Measurements from ENCODE around the gene TRIM44. TPM values are rescaled to one million over a fixed set of nuclear protein-coding genes. Genes with fewer than 3 reads are reported as not detected.
"Not testable (repeated sequence)": the region's sequence is repeated elsewhere in the genome, so short reads cannot be mapped to it uniquely, and the experiment has no call there.

TRIM44 gene
- total RNA-seq, 4 donors from 2014 or later: 22.3 to 46.7 (median 39.5) TPM

DNA sequence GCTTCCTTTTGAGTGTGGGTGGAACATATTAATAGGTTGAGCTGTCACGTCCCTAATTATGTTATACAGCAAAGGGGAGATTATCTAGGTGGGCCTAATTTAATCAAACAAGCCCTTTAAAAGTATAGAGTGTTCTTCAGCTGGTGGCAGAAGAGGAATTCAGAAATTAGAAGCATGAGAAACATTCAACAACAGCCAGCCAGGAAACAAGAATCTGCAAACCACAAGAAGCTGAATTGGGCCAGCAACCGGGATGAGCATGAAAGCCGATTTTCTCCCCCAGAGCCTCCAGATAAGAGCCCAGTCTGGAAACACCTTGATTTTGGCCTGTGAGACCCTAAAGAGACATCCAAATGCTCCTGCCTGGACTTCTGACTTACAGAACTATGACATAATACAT, 175.5 kb downstream of the TRIM44 start:
- H3K9me3 ChIP-seq: peaks cover 0 to 3% (median 0%) of the 10 kb centered on the region in 4 donors
- no peaks in the 10 kb centered on the region for H3K36me3 ChIP-seq
- WGBS, 2 donors: 83 to 87% methylated on average over 3 of the region's 3 CpGs
- H3K27ac ChIP-seq: no peak overlapping the region
- H3K4me1 ChIP-seq: no peaks in the 10 kb centered on the region
- no peaks in the 10 kb centered on the region for H3K27me3 ChIP-seq
- no peak for DNase-seq (ENCODE audit: low spot score in 2 of 2)
- no peak overlapping the region for H3K4me3 ChIP-seq
- TF ChIP-seq CTCF (IDR thresholded peaks at IDR 0.05): no peak
- no peak for TF ChIP-seq POLR2A (IDR thresholded peaks at IDR 0.05)
- TF ChIP-seq EP300 (IDR thresholded peaks at IDR 0.05): no peak

- H3K36me3 ChIP-seq; DNase-seq (ENCODE audit: low spot score in 2 of 2); H3K4me3 ChIP-seq; H3K27ac ChIP-seq; H3K4me1 ChIP-seq; H3K27me3 ChIP-seq; H3K9me3 ChIP-seq: not testable (repeated sequence)
- WGBS, 2 donors: 92% methylated on average over 10 of the region's 10 CpGs
Measured at GRCh38 chr11:35838697-35839367, 176.3 kb downstream of the TRIM44 start.

DNA sequence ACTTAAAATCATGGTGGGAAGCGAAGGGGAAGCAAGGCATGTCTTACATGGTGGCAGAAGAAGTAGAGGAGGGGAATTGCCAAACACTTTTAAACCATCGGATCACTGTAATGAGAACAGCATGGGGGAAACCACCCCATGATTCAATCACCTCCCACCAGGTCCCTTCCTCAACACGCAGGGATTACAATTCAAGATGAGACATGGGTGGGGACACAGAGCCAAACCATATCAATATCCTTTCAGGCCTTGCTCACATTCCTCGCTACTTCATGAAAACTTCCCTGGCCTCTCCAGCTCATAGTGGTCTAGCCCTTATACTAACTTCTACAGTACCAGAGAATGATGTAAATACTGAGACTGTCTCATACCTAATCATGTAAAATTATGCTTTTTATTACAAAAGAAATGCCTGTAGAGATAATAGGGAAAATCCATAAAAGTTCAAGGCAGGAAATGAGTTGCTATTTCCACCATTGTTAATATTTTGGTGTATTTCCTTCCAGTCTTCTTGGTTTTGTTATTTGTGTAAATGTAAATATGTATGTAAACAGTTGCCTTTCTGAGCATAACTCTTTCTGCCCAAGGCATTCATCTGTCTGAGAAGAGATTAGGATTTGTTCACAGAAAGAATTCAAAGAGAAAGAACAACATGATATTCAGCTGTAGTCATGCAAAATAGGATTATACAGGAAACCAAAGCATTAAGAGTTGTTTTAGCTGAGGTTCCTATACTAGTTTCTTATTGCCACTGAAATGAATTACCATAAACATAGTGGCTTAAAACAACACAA, 177.0 kb downstream of the TRIM44 start:
- WGBS, 2 donors: 95 to 96% methylated on average over 4 of the region's 4 CpGs

GRCh38 chr11:35841733-35842132, 179.2 kb downstream of the TRIM44 start:
- DNase-seq (ENCODE audit: low spot score in 2 of 2): no peak
- no peaks in the 10 kb centered on the region for H3K27me3 ChIP-seq
- peaks cover 0 to 3% (median 0%) of the 10 kb centered on the region in 4 donors for H3K9me3 ChIP-seq
- H3K36me3 ChIP-seq: no peaks in the 10 kb centered on the region
- TF ChIP-seq EP300 (IDR thresholded peaks at IDR 0.05) (no peak), CTCF (IDR thresholded peaks at IDR 0.05) (no peak), POLR2A (IDR thresholded peaks at IDR 0.05) (no peak)
- WGBS, 2 donors: 87 to 99% methylated on average over 3 of the region's 3 CpGs
- H3K4me3 ChIP-seq: no peak overlapping the region
- H3K4me1 ChIP-seq: no peaks in the 10 kb centered on the region
- H3K27ac ChIP-seq: no peak overlapping the region

More for the DNA sequence above, 177.0 kb downstream of the TRIM44 start:
- Histone ChIP-seq H3K9me3 (peaks cover 0 to 3% (median 0%) of the 10 kb centered on the region in 4 donors), H3K4me1 (no peaks in the 10 kb centered on the region), H3K36me3 (no peaks in the 10 kb centered on the region), H3K27me3 (no peaks in the 10 kb centered on the region), H3K4me3 (no peak overlapping the region), H3K27ac (no peak overlapping the region)
- no peak for DNase-seq (ENCODE audit: low spot score in 2 of 2)
- TF ChIP-seq CTCF (IDR thresholded peaks at IDR 0.05) (no peak), EP300 (IDR thresholded peaks at IDR 0.05) (no peak), POLR2A (IDR thresholded peaks at IDR 0.05) (no peak)

DNA sequence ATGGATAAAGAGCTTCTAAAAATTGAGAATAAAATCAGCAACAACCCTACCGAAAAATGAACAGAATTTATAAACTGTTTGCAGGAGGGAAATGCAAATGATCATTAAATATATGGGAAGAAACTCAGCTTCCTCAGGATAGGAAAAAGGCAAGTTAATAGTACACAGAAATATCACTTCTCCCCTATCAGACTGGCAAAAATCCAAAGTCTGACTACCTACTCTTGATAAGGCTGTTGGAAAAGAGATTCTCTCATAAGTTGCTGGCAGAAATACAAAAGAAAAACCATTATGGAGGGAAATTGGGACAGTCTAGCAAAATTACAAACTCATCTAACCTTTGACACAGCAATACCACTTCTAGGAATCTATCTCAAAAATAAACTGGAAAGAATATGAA, 180.4 kb downstream of the TRIM44 start:
- TF ChIP-seq EP300 (IDR thresholded peaks at IDR 0.05) (no peak), POLR2A (IDR thresholded peaks at IDR 0.05) (no peak), CTCF (IDR thresholded peaks at IDR 0.05) (no peak)
- H3K4me1 ChIP-seq: no peaks in the 10 kb centered on the region
- 0% methylated on average over 1 of the region's 1 CpG for WGBS, 2 donors
- no peak overlapping the region for H3K27ac ChIP-seq
- H3K4me3 ChIP-seq: no peak overlapping the region
- DNase-seq (ENCODE audit: low spot score in 2 of 2): no peak
- H3K27me3 ChIP-seq: no peaks in the 10 kb centered on the region
- H3K36me3 ChIP-seq: no peaks in the 10 kb centered on the region
- H3K9me3 ChIP-seq: peaks cover 0 to 3% (median 0%) of the 10 kb centered on the region in 4 donors
